ENCODE measurements around the gene VAV3. TPM values are rescaled to one million over a fixed set of nuclear protein-coding genes. Genes with fewer than 3 reads are reported as not detected.

Gene VAV3
- total RNA-seq, 2 donors from 2014 or later: 18.4 to 21.4 TPM

- no peaks in the 10 kb centered on the region for H3K4me1 ChIP-seq
- H3K27me3 ChIP-seq: no peaks in the 10 kb centered on the region
- 50 to 51% methylated on average over 3 of the region's 3 CpGs for WGBS, 2 donors
- H3K27ac ChIP-seq: no peak overlapping the region
- ATAC-seq: no peak
- no peaks in the 10 kb centered on the region for H3K9me3 ChIP-seq
- no peak overlapping the region for H3K4me3 ChIP-seq
- DNase-seq: peak in 1 of 4 donors; percentile 11
- TF ChIP-seq POLR2A (IDR thresholded peaks at IDR 0.05) (no peak), CTCF (IDR thresholded peaks at IDR 0.05) (no peak)
- intact Hi-C loops (cut with DNase I): no loop called here
- no peaks in the 10 kb centered on the region for H3K36me3 ChIP-seq (replicated peaks in 1 of 2; ENCODE audit: insufficient read depth in 1 of 2, low read depth in 2 of 2)
These were observed 392.2 kb downstream of the VAV3 start for GRCh38 chr1:107572674-107573211.

- no peaks in the 10 kb centered on the region for H3K27me3 ChIP-seq
- no peaks in the 10 kb centered on the region for H3K9me3 ChIP-seq
- intact Hi-C loops (cut with DNase I): no loop called here
- TF ChIP-seq POLR2A (IDR thresholded peaks at IDR 0.05) (no peak), CTCF (IDR thresholded peaks at IDR 0.05) (no peak)
- no peak overlapping the region for H3K4me3 ChIP-seq
- DNase-seq (no peak), ATAC-seq (no peak)
- no peaks in the 10 kb centered on the region for H3K36me3 ChIP-seq (replicated peaks in 1 of 2; ENCODE audit: insufficient read depth in 1 of 2, low read depth in 2 of 2)
- no peaks in the 10 kb centered on the region for H3K4me1 ChIP-seq
- H3K27ac ChIP-seq: no peak overlapping the region
- 85 to 91% methylated on average over 15 of the region's 15 CpGs for WGBS, 2 donors
These were observed 394.2 kb downstream of the VAV3 start for GRCh38 chr1:107570768-107571167.

- DNase-seq (no peak), ATAC-seq (no peak)
- intact Hi-C loops (cut with DNase I): no loop called here
- Histone ChIP-seq H3K27ac (no peak overlapping the region), H3K36me3 (replicated peaks in 1 of 2; ENCODE audit: insufficient read depth in 1 of 2, low read depth in 2 of 2) (no peaks in the 10 kb centered on the region), H3K4me1 (no peaks in the 10 kb centered on the region), H3K27me3 (no peaks in the 10 kb centered on the region), H3K4me3 (no peak overlapping the region), H3K9me3 (no peaks in the 10 kb centered on the region)
- TF ChIP-seq CTCF (IDR thresholded peaks at IDR 0.05): no peak
- TF ChIP-seq POLR2A (IDR thresholded peaks at IDR 0.05): no peak
- 53 to 66% methylated on average over 3 of the region's 3 CpGs for WGBS, 2 donors
These were observed 401.5 kb downstream of the VAV3 start for GRCh38 chr1:107563441-107563840.

- no peaks in the 10 kb centered on the region for H3K9me3 ChIP-seq
- 65 to 81% methylated on average over 3 of the region's 3 CpGs for WGBS, 2 donors
- intact Hi-C loops (cut with DNase I): no loop called here
These were observed 405.1 kb downstream of the VAV3 start for GRCh38 chr1:107559881-107560280.

More at GRCh38 chr1:107559881-107560280, 405.1 kb downstream of the VAV3 start:
- Histone ChIP-seq H3K27ac (no peak overlapping the region), H3K4me1 (no peaks in the 10 kb centered on the region), H3K4me3 (no peak overlapping the region), H3K36me3 (replicated peaks in 1 of 2; ENCODE audit: insufficient read depth in 1 of 2, low read depth in 2 of 2) (no peaks in the 10 kb centered on the region), H3K27me3 (no peaks in the 10 kb centered on the region)
- TF ChIP-seq CTCF (IDR thresholded peaks at IDR 0.05): no peak
- no peak for TF ChIP-seq POLR2A (IDR thresholded peaks at IDR 0.05)
- DNase-seq: no peak
- no peak for ATAC-seq

Data from body of pancreas (tissue), 4 donors.